Measurements from ENCODE around the gene TMEM161A.

Gene TMEM161A

DNA sequence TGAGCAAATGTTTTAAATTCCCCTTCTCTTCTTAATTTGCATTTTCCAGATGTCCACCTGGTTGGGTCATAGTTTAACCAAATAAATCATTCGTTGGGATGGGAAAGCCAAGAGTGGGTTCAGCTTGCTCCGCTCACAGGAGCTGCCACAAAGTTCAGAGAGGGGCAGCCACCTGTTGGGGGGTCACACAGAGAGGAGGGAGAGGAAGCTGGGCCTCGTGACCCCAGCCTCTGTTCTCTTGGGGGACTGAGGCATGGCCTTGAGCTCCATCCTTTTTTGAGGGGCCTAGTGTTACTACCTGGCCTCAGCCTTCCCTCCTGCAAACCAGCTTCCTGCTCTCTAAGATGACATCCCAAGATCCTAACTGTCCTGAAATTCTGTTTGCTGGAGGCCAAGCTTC lies 29.3 kb upstream of the TMEM161A start:
- CTCF ChIA-PET, result interaction anchor here (0.5 to 1.3 kb wide), 8 partner anchors 9 to 1884 kb away, joined by 3 to 4 read pairs (median 3); no protein-coding TSS in a partner anchor
- Histone ChIP-seq H3K4me1 (ENCODE audit: control insufficient read depth, insufficient read depth, low read length) (no peaks in the 10 kb centered on the region), H3K4me3 (ENCODE audit: low read depth, low read length) (no peak overlapping the region), H3K36me3 (ENCODE audit: control insufficient read depth in 2 of 2, insufficient read depth in 1 of 2, low read length in 2 of 2) (no peaks in the 10 kb centered on the region), H3K9me3 (ENCODE audit: control insufficient read depth, insufficient read depth, low read depth, low read length) (no peaks in the 10 kb centered on the region), H3K27ac (ENCODE audit: extremely low read depth, low read depth, low read length) (no peak overlapping the region)
- POLR2A ChIA-PET, result no interaction called here
- TF ChIP-seq SCRT1 (tag by site-specific recombination; IDR thresholded peaks at IDR 0.05; ENCODE audit: borderline replicate concordance), result no peak
- no peak for TF ChIP-seq ZIC2 (tag by site-specific recombination; IDR thresholded peaks at IDR 0.05)
- no peak for TF ChIP-seq TSHZ1 (tag by site-specific recombination; IDR thresholded peaks at IDR 0.05; ENCODE audit: borderline replicate concordance)
- no peak for TF ChIP-seq ZNF830 (tag by site-specific recombination; IDR thresholded peaks at IDR 0.05; ENCODE audit: low read depth)
- TF ChIP-seq GLIS2 (tag by site-specific recombination; IDR thresholded peaks at IDR 0.05), result no peak
- TF ChIP-seq, protein P1, sequence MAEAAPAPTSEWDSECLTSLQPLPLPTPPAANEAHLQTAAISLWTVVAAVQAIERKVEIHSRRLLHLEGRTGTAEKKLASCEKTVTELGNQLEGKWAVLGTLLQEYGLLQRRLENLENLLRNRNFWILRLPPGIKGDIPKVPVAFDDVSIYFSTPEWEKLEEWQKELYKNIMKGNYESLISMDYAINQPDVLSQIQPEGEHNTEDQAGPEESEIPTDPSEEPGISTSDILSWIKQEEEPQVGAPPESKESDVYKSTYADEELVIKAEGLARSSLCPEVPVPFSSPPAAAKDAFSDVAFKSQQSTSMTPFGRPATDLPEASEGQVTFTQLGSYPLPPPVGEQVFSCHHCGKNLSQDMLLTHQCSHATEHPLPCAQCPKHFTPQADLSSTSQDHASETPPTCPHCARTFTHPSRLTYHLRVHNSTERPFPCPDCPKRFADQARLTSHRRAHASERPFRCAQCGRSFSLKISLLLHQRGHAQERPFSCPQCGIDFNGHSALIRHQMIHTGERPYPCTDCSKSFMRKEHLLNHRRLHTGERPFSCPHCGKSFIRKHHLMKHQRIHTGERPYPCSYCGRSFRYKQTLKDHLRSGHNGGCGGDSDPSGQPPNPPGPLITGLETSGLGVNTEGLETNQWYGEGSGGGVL (tag by site-specific recombination; IDR thresholded peaks at IDR 0.05), result no peak
- no peak for TF ChIP-seq ZNF747 (tag by site-specific recombination; IDR thresholded peaks at IDR 0.05)
- 0 out of 2 replicates have a peak, but pooled peaks have one; percentile 33 for TF ChIP-seq SCRT2 (tag by site-specific recombination; IDR thresholded peaks at IDR 0.05)

DNA sequence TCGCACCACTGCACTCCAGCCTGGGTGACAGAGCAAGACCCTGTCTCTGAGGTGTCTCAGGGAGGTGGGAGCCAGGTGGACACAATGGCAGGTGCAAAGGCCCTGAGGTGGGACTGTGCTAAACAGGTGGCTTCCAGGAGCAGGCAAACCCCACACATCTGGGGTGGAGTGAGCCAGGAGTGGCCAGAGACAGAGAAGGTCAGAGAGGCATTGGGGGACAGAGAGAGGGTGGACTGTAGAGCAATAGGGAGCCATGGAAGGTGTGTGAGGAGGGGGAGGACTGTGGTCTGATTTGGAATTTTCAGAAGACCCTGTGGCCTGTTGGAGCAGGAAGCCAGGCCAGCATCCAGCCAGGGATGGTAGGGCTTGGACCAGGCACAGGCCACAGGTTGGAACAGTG lies 27.1 kb upstream of the TMEM161A start:
- no peaks in the 10 kb centered on the region for H3K36me3 ChIP-seq (ENCODE audit: control insufficient read depth in 2 of 2, insufficient read depth in 1 of 2, low read length in 2 of 2)
- POLR2A ChIA-PET, result no interaction called here
- TF ChIP-seq ZNF302 (tag by site-specific recombination; IDR thresholded peaks at IDR 0.05; ENCODE audit: low read depth), result no peak
- TF ChIP-seq ZNF623 (tag by site-specific recombination; IDR thresholded peaks at IDR 0.05), result peak; percentile 95
- no peak for TF ChIP-seq ZNF48 (tag by site-specific recombination; IDR thresholded peaks at IDR 0.05)
- TF ChIP-seq ZNF16 (tag by site-specific recombination; IDR thresholded peaks at IDR 0.05; ENCODE audit: low read depth), result peak; percentile 89
- CTCF ChIA-PET, result no interaction called here
- no peaks in the 10 kb centered on the region for H3K4me1 ChIP-seq (ENCODE audit: control insufficient read depth, insufficient read depth, low read length)
- no peak overlapping the region for H3K27ac ChIP-seq (ENCODE audit: extremely low read depth, low read depth, low read length)
- H3K4me3 ChIP-seq (ENCODE audit: low read depth, low read length), result no peak overlapping the region
- H3K9me3 ChIP-seq (ENCODE audit: control insufficient read depth, insufficient read depth, low read depth, low read length), result no peaks in the 10 kb centered on the region

DNA sequence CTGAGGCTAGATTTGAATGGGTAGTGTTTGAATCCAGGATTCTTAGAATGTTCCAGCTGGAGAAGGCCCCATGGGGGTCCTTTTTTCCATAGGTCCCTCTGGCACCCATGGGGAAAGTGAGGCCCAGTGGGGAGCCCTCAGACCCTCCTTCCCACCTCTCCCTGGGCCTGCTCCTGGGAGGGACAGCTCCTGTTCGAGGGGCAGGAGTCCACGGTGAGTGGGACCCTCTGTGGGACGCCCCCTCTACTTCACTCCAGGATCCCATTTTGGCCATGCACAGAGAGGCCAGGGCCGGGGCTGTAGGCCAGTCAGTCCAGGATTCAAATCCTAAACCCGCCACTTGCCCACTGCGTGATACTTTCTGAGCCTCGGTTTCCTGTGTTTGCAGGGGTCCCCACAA lies 24.2 kb upstream of the TMEM161A start:
- ChIA-PET CTCF (interaction anchor here (2.1 kb wide), 1 partner anchor 12 kb away, joined by 8 read pairs; no protein-coding TSS in a partner anchor), POLR2A (no interaction called here)
- Histone ChIP-seq H3K27ac (ENCODE audit: extremely low read depth, low read depth, low read length) (no peak overlapping the region), H3K4me1 (ENCODE audit: control insufficient read depth, insufficient read depth, low read length) (no peaks in the 10 kb centered on the region), H3K9me3 (ENCODE audit: control insufficient read depth, insufficient read depth, low read depth, low read length) (no peaks in the 10 kb centered on the region), H3K36me3 (ENCODE audit: control insufficient read depth in 2 of 2, insufficient read depth in 1 of 2, low read length in 2 of 2) (no peaks in the 10 kb centered on the region), H3K4me3 (ENCODE audit: low read depth, low read length) (no peak overlapping the region)
- TF ChIP-seq, protein P2, sequence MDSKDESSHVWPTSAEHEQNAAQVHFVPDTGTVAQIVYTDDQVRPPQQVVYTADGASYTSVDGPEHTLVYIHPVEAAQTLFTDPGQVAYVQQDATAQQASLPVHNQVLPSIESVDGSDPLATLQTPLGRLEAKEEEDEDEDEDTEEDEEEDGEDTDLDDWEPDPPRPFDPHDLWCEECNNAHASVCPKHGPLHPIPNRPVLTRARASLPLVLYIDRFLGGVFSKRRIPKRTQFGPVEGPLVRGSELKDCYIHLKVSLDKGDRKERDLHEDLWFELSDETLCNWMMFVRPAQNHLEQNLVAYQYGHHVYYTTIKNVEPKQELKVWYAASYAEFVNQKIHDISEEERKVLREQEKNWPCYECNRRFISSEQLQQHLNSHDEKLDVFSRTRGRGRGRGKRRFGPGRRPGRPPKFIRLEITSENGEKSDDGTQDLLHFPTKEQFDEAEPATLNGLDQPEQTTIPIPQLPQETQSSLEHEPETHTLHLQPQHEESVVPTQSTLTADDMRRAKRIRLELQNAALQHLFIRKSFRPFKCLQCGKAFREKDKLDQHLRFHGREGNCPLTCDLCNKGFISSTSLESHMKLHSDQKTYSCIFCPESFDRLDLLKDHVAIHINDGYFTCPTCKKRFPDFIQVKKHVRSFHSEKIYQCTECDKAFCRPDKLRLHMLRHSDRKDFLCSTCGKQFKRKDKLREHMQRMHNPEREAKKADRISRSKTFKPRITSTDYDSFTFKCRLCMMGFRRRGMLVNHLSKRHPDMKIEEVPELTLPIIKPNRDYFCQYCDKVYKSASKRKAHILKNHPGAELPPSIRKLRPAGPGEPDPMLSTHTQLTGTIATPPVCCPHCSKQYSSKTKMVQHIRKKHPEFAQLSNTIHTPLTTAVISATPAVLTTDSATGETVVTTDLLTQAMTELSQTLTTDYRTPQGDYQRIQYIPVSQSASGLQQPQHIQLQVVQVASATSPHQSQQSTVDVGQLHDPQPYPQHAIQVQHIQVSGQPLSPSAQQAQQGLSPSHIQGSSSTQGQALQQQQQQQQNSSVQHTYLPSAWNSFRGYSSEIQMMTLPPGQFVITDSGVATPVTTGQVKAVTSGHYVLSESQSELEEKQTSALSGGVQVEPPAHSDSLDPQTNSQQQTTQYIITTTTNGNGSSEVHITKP (tag by site-specific recombination; IDR thresholded peaks at IDR 0.05), result peak; percentile 71
- TF ChIP-seq BCL6B (tag by site-specific recombination; IDR thresholded peaks at IDR 0.05), result no peak

All from HEK293 (cell line).